ENCODE results near the gene DDAH2.

DDAH2 gene

GRCh38 chr6:31687860-31688693 is 41.0 kb downstream of the DDAH2 start:
- no peak for DNase-seq

GRCh38 chr6:31687321-31687720 is 41.8 kb downstream of the DDAH2 start:
- DNase-seq = no peak

DNA sequence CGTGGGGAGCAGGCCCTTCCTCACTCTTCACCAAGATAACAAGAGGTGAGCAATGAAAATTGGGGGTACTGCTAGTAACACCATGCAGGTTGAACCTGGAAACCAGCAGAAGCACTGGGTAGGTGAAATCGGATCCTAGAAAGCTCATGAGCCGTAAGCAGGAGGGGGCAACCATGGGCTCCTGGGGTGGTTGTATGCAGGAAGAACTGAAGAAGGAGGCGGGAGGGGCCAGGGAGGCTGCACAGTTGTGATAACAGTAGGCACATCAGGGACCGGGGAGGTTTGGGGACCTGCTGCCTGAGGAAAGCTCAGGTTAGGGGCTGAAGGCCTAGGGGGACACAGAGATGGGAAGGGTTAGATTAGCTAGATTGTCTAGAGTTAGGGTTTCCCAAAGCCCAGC is 42.6 kb downstream of the DDAH2 start:
- no peak for DNase-seq

DNA sequence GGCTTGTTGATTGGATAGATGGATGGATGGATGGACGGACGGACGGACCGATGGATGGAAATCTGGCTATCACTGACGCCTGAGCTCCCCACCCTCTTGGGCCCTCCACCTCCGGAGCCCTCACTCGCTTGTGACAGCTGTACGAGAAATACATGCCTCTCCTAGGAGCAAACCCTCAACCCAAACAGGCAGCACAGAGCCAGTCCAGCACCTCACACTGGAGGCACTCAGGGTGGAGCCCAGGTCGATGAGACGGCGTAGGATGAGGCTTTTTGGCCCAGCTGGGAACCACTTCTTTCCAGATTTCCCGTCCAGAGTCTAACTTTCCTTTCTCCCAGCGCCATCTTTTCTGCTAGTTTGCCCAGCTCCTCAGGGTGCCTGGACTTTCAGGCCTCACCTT is 45.5 kb downstream of the DDAH2 start:
- DNase-seq = no peak

DNA sequence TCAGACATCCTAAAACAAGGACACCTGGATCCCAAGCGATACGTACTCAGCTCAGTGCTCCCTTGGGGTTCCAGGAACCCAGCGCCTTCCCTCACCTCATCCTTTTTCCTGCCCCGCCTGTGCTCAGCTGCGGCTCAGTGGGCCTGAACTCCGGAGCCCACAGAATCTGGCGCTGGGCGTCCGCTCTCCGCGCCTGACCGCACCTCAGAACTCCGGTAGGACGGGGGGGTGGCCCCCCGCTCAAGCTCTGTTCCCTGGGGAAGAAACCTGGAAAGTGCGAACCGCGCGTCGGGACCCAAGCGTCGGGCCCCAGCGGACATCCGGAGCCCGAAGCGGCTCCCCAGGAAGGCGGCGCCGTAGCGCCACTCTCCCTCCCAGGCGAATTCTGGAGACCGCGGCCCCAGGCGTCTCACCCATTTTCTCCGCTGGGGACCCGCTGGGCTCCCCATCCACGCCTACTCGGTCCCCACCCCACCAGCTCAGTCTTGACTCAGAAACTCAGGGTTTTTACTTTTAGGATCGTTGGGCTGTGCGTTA is 47.9 kb downstream of the DDAH2 start:
- peak; percentile 51 for DNase-seq

DNA sequence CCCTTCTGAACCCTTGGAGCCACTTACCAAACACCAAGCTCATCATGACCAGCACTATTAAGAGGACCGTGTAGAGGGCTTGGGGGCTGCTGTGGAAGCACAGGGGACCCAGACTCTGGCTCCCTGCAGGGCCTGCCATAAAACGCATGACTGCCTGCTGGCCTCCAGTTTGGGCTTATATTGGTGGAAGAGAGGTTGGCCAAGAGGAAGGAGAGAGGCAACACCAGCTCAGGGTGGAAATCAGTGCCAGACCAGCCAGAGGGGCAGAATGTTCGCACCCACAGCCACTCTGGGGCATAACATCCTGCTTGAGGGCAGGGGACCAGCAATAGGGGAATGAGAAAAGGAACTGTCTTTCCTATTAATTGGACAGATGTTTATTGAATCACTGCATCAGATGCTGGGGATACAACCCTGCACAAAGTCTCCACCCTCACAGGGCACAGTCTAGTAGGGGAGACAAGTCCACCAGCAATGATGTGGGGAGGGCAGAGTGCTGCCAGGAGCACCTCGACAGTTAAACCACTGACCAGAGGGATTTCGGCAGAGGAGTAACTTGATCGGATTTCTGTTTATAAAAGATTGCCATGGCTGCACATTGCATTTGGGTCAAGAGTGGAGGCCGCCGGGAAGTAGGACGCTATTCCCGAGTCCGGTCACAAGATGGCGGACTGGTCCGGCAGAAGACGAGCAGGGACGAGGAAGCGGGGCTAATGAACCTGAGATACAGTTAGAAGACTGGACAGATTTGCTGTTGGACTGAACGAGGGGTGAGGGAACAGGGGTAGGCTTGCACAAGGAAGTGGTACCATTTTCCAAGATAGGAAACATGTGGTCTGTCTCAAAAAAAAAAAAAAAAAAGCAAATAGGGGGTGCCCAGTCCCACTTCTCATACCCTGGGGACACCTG is 48.6 kb downstream of the DDAH2 start, which contains the start of gene LY6G5C:
Gene LY6G5C, minus strand, starts transcription at position 842 of the 909 bp plus-strand sequence. Its CDS starts 694 bp downstream, at position 148.
- DNase-seq = peak; percentile 66

- no peak for DNase-seq
Observed at GRCh38 chr6:31677955-31678354, 51.1 kb downstream of the DDAH2 start.
